ENCODE results near the gene GABRG3.

The GABRG3 gene

GRCh38 chr15:27509014-27509413, 538.0 kb downstream of the GABRG3 start:
- no peak for DNase-seq (ENCODE audit: low spot score)

GRCh38 chr15:27512281-27513001, 541.5 kb downstream of the GABRG3 start:
- no peak for DNase-seq (ENCODE audit: low spot score)

GRCh38 chr15:27514526-27514925, 543.5 kb downstream of the GABRG3 start:
- DNase-seq (ENCODE audit: low spot score): no peak

GRCh38 chr15:27527490-27528067, 556.6 kb downstream of the GABRG3 start:
- DNase-seq (ENCODE audit: low spot score): no peak

- DNase-seq (ENCODE audit: low spot score): no peak
Observed at GRCh38 chr15:27529399-27529798, 558.4 kb downstream of the GABRG3 start.

GRCh38 chr15:27530994-27531393, 560.0 kb downstream of the GABRG3 start:
- DNase-seq (ENCODE audit: low spot score): no peak

- no peak for DNase-seq (ENCODE audit: low spot score)
Observed at GRCh38 chr15:27532358-27532757, 561.4 kb downstream of the GABRG3 start.

- no peak for DNase-seq (ENCODE audit: low spot score)
Observed at GRCh38 chr15:27535445-27536129, 564.6 kb downstream of the GABRG3 start.

- DNase-seq (ENCODE audit: low spot score): no peak
Observed at GRCh38 chr15:27538325-27538724, 567.3 kb downstream of the GABRG3 start.

GRCh38 chr15:27541581-27541980, 570.6 kb downstream of the GABRG3 start:
- DNase-seq (ENCODE audit: low spot score): no peak

- no peak for DNase-seq (ENCODE audit: low spot score)
Observed at GRCh38 chr15:27545494-27546255, 574.7 kb downstream of the GABRG3 start.

GRCh38 chr15:27549746-27550145, 578.8 kb downstream of the GABRG3 start:
- no peak for DNase-seq (ENCODE audit: low spot score)

- DNase-seq (ENCODE audit: low spot score): no peak
Observed at GRCh38 chr15:27550635-27551034, 579.7 kb downstream of the GABRG3 start.

- no peak for DNase-seq (ENCODE audit: low spot score)
Observed at GRCh38 chr15:27561816-27562215, 590.8 kb downstream of the GABRG3 start.

GRCh38 chr15:27563765-27564370, 592.9 kb downstream of the GABRG3 start:
- no peak for DNase-seq (ENCODE audit: low spot score)

- DNase-seq (ENCODE audit: low spot score): no peak
Observed at GRCh38 chr15:27564656-27565055, 593.7 kb downstream of the GABRG3 start.

GRCh38 chr15:27570746-27571145, 599.8 kb downstream of the GABRG3 start:
- DNase-seq (ENCODE audit: low spot score): no peak

- no peak for DNase-seq (ENCODE audit: low spot score)
Observed at GRCh38 chr15:27573805-27574485, 603.0 kb downstream of the GABRG3 start.

- DNase-seq (ENCODE audit: low spot score): no peak
Observed at GRCh38 chr15:27574541-27575054, 603.6 kb downstream of the GABRG3 start.

GRCh38 chr15:27575521-27575920, 604.5 kb downstream of the GABRG3 start:
- DNase-seq (ENCODE audit: low spot score): no peak

- no peak for DNase-seq (ENCODE audit: low spot score)
Observed at GRCh38 chr15:27576576-27576975, 605.6 kb downstream of the GABRG3 start.

All from GM03348 (cell line).